ENCODE results near the gene ZDHHC17. TPM values are rescaled to one million over a fixed set of nuclear protein-coding genes. Genes with fewer than 3 reads are reported as not detected.
A peak's percentile ranks its signal among the peaks of the same experiment; 100 is the strongest.

ZDHHC17 gene
- total RNA-seq, 1 experiment from 2014 or later = 25.3 TPM

DNA sequence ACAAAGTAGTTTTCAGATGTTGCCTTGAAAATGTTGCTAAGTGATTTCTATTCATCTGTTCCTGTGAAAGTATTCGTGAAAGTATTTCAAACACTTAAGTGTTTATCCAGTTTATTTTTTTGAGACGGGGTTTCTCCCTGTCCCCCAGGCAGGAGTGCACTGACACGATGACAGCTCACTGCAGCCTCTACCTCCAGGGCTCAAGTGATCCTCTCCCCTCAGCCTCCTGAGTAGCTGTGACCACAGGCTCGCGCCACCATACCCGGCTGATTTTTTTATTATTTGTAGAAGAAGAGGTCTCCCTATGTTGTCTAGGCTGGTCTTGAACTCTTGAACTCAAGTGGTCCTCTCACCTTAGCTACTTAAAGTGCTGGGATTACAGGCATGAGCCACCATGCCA lies 1.7 kb downstream of the ZDHHC17 start (continued):
- TF ChIP-seq ZBTB33 (IDR thresholded peaks at IDR 0.05; ENCODE audit: extremely low read depth, insufficient replicate concordance, low read length) = no peak
- TF ChIP-seq POLR2A (IDR thresholded peaks at IDR 0.05; ENCODE audit: borderline replicate concordance, extremely low read depth, insufficient read depth, insufficient read length) = no peak
- no peak for TF ChIP-seq ZFX (IDR thresholded peaks at IDR 0.05)
- no peak for TF ChIP-seq ELF1 (IDR thresholded peaks at IDR 0.05; ENCODE audit: borderline replicate concordance, low read depth)
- no peak for TF ChIP-seq CEBPB (IDR thresholded peaks at IDR 0.05; ENCODE audit: low read depth)
- TF ChIP-seq, protein P1, sequence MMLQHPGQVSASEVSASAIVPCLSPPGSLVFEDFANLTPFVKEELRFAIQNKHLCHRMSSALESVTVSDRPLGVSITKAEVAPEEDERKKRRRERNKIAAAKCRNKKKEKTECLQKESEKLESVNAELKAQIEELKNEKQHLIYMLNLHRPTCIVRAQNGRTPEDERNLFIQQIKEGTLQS (IDR thresholded peaks at IDR 0.05) = no peak
- no peak for TF ChIP-seq YY1 (IDR thresholded peaks at IDR 0.05; ENCODE audit: extremely low read depth, insufficient replicate concordance, low read depth, low read length)
- no peak for TF ChIP-seq JUND (IDR thresholded peaks at IDR 0.05)

- Histone ChIP-seq H3K36me3 (ENCODE audit: control insufficient read depth in 1 of 2, insufficient read depth in 2 of 2, low read length in 2 of 2) (no peaks in the 10 kb centered on the region), H3K79me2 (ENCODE audit: insufficient read depth, low read length) (peaks cover 64% of the 10 kb centered on the region), H3K4me3 (replicated peaks in 1 of 2; ENCODE audit: low read depth in 1 of 2, low read length in 2 of 2) (no peak overlapping the region), H2AFZ (ENCODE audit: low read depth, low read length, poor library complexity, severe bottlenecking) (no peak overlapping the region), H3K4me1 (ENCODE audit: control insufficient read depth in 1 of 2, insufficient read depth in 2 of 2, low read length in 2 of 2) (peaks cover 8 to 14% of the 10 kb centered on the region in 2 experiments; a peak in 3 of 4 replicates), H4K20me1 (ENCODE audit: insufficient read depth) (no peaks in the 10 kb centered on the region), H3K9me3 (ENCODE audit: control insufficient read depth in 1 of 2, insufficient read depth in 1 of 2, low read depth in 1 of 2, low read length in 2 of 2) (no peaks in the 10 kb centered on the region), H3K4me2 (ENCODE audit: low read length) (peak overlapping the region; percentile 78; the same call in 1 of the 2 replicates), H3K27ac (ENCODE audit: low read depth, low read length) (no peak overlapping the region), H3K9ac (ENCODE audit: low read length) (no peak overlapping the region), H3K27me3 (ENCODE audit: insufficient read depth, low read length) (no peaks in the 10 kb centered on the region), H3K9me2 (ENCODE audit: insufficient read depth) (no peaks in the 10 kb centered on the region)
- ChIA-PET POLR2A (interaction anchor here (0.7 kb wide), 1 partner anchor 70 kb away, joined by 3 read pairs; no protein-coding TSS in a partner anchor), CTCF (interaction anchor here (1.2 kb wide), 1 partner anchor 25 kb away, joined by 3 read pairs; no protein-coding TSS in a partner anchor), RAD21 (ENCODE audit: low non-redundant PET in 1 of 2, low total read pairs in 2 of 2, uncharacterized antibody in 2 of 2, unreplicated experiment in 2 of 2) (no interaction called here)
- no TSS peak for BruUV-seq (replicated peaks)
- DNase-seq (ENCODE audit: low read depth, low spot score) = no peak
- intact Hi-C loops (cut with micrococcal nuclease) = no loop called here
- no peak for ATAC-seq
- no peak for TF ChIP-seq RAD21 (IDR thresholded peaks at IDR 0.05; ENCODE audit: low read depth)
- TF ChIP-seq CBX3 (IDR thresholded peaks at IDR 0.05; ENCODE audit: low read depth) = no peak
- TF ChIP-seq EZH2 (IDR thresholded peaks at IDR 0.05) = no peak
- no peak for TF ChIP-seq POLR2A (IDR thresholded peaks at IDR 0.05; ENCODE audit: borderline replicate concordance, extremely low read depth, insufficient read depth, insufficient read length)
- no peak for TF ChIP-seq CEBPB (IDR thresholded peaks at IDR 0.05; ENCODE audit: low read depth)
- TF ChIP-seq ZNF274 (IDR thresholded peaks at IDR 0.05; ENCODE audit: low read depth, low read length) = no peak
- no peak for TF ChIP-seq JUND (IDR thresholded peaks at IDR 0.05)
- TF ChIP-seq ZBTB33 (IDR thresholded peaks at IDR 0.05; ENCODE audit: extremely low read depth, insufficient replicate concordance, low read length) = no peak
- no peak for TF ChIP-seq FOSL1 (IDR thresholded peaks at IDR 0.05; ENCODE audit: low read depth)
- TF ChIP-seq, protein P2, sequence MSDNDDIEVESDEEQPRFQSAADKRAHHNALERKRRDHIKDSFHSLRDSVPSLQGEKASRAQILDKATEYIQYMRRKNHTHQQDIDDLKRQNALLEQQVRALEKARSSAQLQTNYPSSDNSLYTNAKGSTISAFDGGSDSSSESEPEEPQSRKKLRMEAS (IDR thresholded peaks at IDR 0.05) = no peak
These were observed 2.2 kb downstream of the ZDHHC17 start for GRCh38 chr12:76766161-76766560.

All from HCT116 (cell line).